KMS-11 (cell line): ENCODE measurements around the gene TPPP2.

Source experiments
- H2AFZ ChIP-seq: fragments of 200-600 bp; sonication (generic); 2 replicates; pipeline ENCODE4 v1.6.1; 2016; ENCODE audit warnings: antibody characterized with exemption, mixed run types, low read depth
- H3K27ac ChIP-seq: fragments of 200-600 bp; sonication (generic); 2 replicates; pipeline ENCODE4 v1.6.1; 2016; ENCODE audit warnings: mild to moderate bottlenecking, mixed run types
- H3K27me3 ChIP-seq: fragments of 200-600 bp; sonication (generic); 2 replicates; pipeline ENCODE4 v1.6.1; 2017; ENCODE audit warnings: mild to moderate bottlenecking, low read depth, mixed run types, moderate library complexity; ENCODE audit not compliant: insufficient read depth
- H3K36me3 ChIP-seq: fragments of 200-600 bp; sonication (generic); 2 replicates; pipeline ENCODE4 v1.6.1; 2017; ENCODE audit warnings: mild to moderate bottlenecking, mixed run types; ENCODE audit not compliant: insufficient read depth
- H3K4me1 ChIP-seq: fragments of 200-600 bp; sonication (generic); 2 replicates; pipeline ENCODE4 v1.6.1; 2016; ENCODE audit warnings: mild to moderate bottlenecking, low read depth, mixed run types; ENCODE audit not compliant: poor library complexity, severe bottlenecking
- H3K4me2 ChIP-seq: fragments of 200-600 bp; sonication (generic); 2 replicates; pipeline ENCODE4 v1.7.0; 2016; ENCODE audit warnings: mild to moderate bottlenecking, mixed run types
- H3K4me3 ChIP-seq: fragments of 200-600 bp; sonication (generic); IDR thresholded peaks from 2 replicates; pipeline ENCODE4 v1.6.1; 2017; ENCODE audit warnings: low read depth, low read length, mixed read lengths; ENCODE audit not compliant: insufficient read depth
- H3K79me2 ChIP-seq: fragments of 200-600 bp; sonication (generic); 2 replicates; pipeline ENCODE4 v1.6.1; 2016; ENCODE audit warnings: low read depth, mixed run types; ENCODE audit not compliant: insufficient read depth
- H3K9ac ChIP-seq: fragments of 200-600 bp; sonication (generic); 2 replicates; pipeline ENCODE4 v1.6.1; 2016; ENCODE audit warnings: mild to moderate bottlenecking, mixed run types
- H4K20me1 ChIP-seq: fragments of 200-600 bp; sonication (generic); 2 replicates; pipeline ENCODE4 v1.6.1; 2016; ENCODE audit warnings: mild to moderate bottlenecking, mixed run types; ENCODE audit not compliant: insufficient read depth
- TF ChIP-seq, protein P1 (sequence below): fragments of 200-600 bp; sonication (generic); conservative IDR thresholded peaks from 2 replicates; pipeline ENCODE4 v1.6.1; 2017; ENCODE audit warnings: low read depth, mild to moderate bottlenecking, antibody characterized with exemption, low read length, moderate library complexity, mixed read lengths

Gene TPPP2

DNA sequence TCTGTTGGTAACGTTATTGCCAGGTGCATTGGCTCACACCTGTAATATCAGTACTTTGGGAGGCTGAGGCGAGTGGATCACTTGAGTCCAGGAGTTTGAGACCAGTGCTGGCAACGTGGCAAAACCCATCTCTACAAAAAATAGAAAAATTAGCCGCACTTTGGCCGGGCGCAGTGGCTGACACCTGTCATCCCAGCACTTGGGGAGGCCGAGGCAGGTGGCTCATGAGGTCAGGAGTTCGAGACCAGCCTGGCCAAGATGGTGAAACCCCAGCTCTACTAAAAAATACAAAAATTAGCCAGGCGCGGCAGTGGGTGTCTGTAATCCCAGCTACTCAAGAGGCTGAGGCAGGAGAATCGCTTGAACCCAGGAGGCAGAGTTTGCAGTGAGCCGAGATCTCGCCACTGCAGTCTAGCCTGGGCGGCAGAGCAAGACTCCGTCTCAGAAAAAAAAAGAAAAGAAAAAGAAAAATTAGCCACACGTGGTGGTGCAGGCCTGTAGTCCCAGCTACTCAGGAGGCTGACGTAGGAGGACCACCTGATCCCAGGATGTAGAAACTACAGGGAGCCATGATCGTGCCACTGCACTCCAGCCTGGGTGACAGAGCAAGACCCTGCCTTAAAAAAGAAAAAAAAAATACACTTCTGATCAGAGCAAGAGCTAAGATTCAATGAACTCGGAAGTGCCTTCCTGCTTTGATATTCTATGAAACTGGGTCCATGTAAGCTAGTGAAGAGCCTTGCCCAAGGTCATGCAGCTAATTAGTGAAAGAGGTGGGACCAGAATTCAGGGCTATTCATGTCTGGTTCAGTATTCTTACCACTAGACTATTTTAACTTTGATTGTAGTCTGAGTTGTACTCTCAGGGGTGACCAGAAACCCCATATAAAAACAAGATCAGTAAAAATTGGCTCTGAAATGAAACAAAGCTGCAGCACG, 23.4 kb downstream of the TPPP2 start:
- H2AFZ ChIP-seq, result no peak overlapping the region
- H3K9ac ChIP-seq, result no peak overlapping the region
- no peak overlapping the region for H3K4me3 ChIP-seq
- H3K79me2 ChIP-seq, result no peaks in the 10 kb centered on the region
- H3K27ac ChIP-seq, result no peak overlapping the region
- no peaks in the 10 kb centered on the region for H3K4me1 ChIP-seq
- H3K36me3 ChIP-seq, result no peaks in the 10 kb centered on the region
- H4K20me1 ChIP-seq, result no peaks in the 10 kb centered on the region
- H3K27me3 ChIP-seq, result no peaks in the 10 kb centered on the region
- H3K4me2 ChIP-seq, result no peak overlapping the region
- TF ChIP-seq, protein P1, sequence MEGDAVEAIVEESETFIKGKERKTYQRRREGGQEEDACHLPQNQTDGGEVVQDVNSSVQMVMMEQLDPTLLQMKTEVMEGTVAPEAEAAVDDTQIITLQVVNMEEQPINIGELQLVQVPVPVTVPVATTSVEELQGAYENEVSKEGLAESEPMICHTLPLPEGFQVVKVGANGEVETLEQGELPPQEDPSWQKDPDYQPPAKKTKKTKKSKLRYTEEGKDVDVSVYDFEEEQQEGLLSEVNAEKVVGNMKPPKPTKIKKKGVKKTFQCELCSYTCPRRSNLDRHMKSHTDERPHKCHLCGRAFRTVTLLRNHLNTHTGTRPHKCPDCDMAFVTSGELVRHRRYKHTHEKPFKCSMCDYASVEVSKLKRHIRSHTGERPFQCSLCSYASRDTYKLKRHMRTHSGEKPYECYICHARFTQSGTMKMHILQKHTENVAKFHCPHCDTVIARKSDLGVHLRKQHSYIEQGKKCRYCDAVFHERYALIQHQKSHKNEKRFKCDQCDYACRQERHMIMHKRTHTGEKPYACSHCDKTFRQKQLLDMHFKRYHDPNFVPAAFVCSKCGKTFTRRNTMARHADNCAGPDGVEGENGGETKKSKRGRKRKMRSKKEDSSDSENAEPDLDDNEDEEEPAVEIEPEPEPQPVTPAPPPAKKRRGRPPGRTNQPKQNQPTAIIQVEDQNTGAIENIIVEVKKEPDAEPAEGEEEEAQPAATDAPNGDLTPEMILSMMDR, result no peak

DNA sequence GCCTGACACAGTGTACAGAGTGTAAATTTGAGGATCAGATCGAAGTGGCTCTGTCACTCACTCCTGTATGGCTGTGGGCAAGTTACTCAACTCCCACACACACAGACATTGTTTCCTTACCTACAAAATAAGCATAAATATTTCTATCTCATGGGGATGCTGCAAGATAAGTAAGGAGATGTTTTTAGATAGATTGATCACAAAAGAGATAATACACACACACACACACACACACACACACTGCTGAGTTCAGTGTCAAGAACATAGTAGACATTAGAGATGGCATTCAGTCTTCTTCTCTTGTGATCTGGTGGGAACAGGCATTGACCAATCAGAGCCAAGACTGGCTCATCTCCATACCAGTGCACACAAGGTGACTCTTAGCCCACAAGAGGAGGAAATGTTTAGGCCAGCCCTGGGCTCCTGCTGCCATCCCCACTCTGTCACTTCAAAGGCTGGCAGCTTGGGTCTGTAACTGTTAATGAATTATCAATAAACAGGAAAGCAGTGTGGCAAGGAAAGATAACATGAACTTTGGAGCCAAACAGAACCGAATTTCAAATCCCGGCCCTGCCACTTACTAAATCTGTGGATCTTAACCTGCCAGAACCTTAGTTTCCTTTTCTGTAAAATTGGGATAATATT, 24.2 kb downstream of the TPPP2 start:
- H3K36me3 ChIP-seq, result no peaks in the 10 kb centered on the region
- TF ChIP-seq, protein P1, result no peak
- H3K27me3 ChIP-seq, result no peaks in the 10 kb centered on the region
- no peak overlapping the region for H3K4me3 ChIP-seq
- no peak overlapping the region for H3K27ac ChIP-seq
- no peak overlapping the region for H3K4me2 ChIP-seq
- no peaks in the 10 kb centered on the region for H3K79me2 ChIP-seq
- H3K4me1 ChIP-seq, result no peaks in the 10 kb centered on the region
- H2AFZ ChIP-seq, result no peak overlapping the region
- H4K20me1 ChIP-seq, result no peaks in the 10 kb centered on the region
- H3K9ac ChIP-seq, result no peak overlapping the region

DNA sequence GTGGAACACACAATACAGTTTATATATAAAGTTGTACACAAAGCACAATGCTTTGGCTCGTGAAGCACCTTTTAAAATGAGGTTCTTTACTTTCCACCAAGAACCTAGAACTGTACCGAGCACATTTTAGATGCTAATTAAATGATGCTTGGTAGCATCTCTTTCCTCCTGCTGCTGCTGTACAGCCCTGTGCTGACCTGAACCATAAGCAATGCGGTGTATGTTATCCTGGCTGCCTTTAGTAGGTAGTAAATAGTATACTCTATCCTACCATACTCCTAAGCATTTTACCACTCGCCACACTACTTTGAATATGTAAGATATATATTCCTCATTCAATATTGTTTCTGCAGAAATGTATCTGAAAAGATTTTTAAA, 24.7 kb downstream of the TPPP2 start:
- Histone ChIP-seq H2AFZ (no peak overlapping the region), H3K4me1 (no peaks in the 10 kb centered on the region), H3K4me3 (no peak overlapping the region), H3K9ac (no peak overlapping the region), H3K27me3 (no peaks in the 10 kb centered on the region), H3K79me2 (no peaks in the 10 kb centered on the region), H3K4me2 (no peak overlapping the region), H3K36me3 (no peaks in the 10 kb centered on the region), H3K27ac (no peak overlapping the region), H4K20me1 (no peaks in the 10 kb centered on the region)
- TF ChIP-seq, protein P1, result no peak

DNA sequence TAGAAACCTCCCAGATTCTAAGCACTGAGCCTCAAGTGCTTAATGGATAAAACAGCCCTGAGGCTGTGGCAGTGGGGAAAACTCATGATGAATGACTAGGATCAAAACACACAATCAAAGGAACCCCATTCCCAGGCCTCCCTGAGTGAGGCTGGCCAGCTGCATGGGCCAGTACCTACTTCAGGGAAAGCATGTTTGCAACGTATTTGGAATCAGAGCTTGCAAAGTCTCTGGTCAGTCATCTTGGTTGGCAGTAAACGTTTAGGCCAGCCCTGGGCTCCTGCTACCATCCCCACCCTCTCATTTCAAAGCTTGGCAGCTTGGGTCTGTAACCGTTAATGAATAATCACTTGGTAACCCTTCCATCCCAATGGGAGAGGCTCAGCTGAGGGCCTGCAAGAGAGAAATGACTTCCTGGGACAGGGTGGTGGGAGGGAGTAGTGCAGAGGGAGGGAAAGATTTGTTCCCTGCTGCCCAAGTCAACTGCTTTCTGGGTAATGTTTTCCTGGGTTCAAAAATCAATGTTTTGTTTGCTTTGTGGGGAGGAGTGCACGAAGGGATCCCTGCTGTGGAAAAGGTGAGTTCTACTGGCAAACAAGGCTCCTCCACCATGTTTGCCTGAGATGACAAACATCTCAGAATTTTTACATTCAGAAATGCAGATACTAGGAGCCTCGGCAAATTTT, 25.6 kb downstream of the TPPP2 start:
- Histone ChIP-seq H3K27me3 (no peaks in the 10 kb centered on the region), H3K4me2 (no peak overlapping the region), H3K79me2 (no peaks in the 10 kb centered on the region), H3K36me3 (no peaks in the 10 kb centered on the region), H2AFZ (no peak overlapping the region), H3K4me1 (no peaks in the 10 kb centered on the region), H3K4me3 (no peak overlapping the region), H4K20me1 (no peaks in the 10 kb centered on the region), H3K9ac (no peak overlapping the region), H3K27ac (no peak overlapping the region)
- TF ChIP-seq, protein P1, result no peak
